ENCODE results near the gene SHOC2. TPM values are rescaled to one million over a fixed set of nuclear protein-coding genes. Genes with fewer than 3 reads are reported as not detected.

Gene SHOC2
- total and polyA plus RNA-seq, 2 of the 13 experiments (the other 11 are each of a cell fraction or from before 2014, with no cell fraction given): 8.6 to 25.5 TPM

- TF ChIP-seq STAT6 (CRISPR knock-in tag; IDR thresholded peaks at IDR 0.05; ENCODE audit: borderline replicate concordance) (no peak), SRSF9 (IDR thresholded peaks at IDR 0.05; ENCODE audit: borderline replicate concordance, insufficient read depth, low read depth, low read length, poor library complexity, severe bottlenecking) (no peak), PAX8 (CRISPR knock-in tag; IDR thresholded peaks at IDR 0.05; ENCODE audit: borderline replicate concordance) (no peak)
Measured at GRCh38 chr10:110951381-110951780, 32.0 kb downstream of the SHOC2 start (continued).

DNA sequence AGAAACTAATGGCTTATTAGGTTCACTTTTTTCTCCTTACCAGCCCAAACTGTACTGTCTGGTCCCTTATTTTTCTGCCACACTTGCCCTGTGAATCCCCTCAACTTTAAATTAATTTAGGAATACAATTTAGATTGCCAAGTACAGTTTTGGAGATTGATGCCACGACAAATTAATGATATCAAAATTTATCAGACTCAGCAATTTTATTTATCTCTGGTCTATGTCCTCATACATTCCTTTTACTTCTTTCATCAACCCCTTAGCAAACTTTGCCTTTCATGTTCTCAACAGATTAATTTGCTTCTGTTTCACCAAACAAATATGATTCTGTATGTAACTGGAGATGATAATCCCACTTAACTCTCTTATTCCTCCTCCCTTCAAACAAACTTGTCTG, 38.2 kb downstream of the SHOC2 start:
- Histone ChIP-seq H3K36me3 (replicated peaks in 1 of 2; ENCODE audit: control insufficient read depth in 1 of 2, insufficient read depth in 2 of 2, low read length in 2 of 2) (no peaks in the 10 kb centered on the region), H3K4me2 (ENCODE audit: low read depth, low read length) (no peak overlapping the region), H3K9ac (ENCODE audit: insufficient read depth, low read depth, low read length) (no peak overlapping the region), H3K9me3 (ENCODE audit: low read length) (no peaks in the 10 kb centered on the region), H3K4me3 (replicated peaks in 1 of 3; ENCODE audit: insufficient read depth in 1 of 3, low read depth in 2 of 3, low read length in 3 of 3) (no peak overlapping the region), H3K4me1 (ENCODE audit: insufficient read depth, low read length) (no peaks in the 10 kb centered on the region), H2AFZ (ENCODE audit: low read length) (no peak overlapping the region), H3K27me3 (ENCODE audit: control insufficient read depth in 1 of 2, insufficient read depth in 2 of 2, low read length in 2 of 2) (no peaks in the 10 kb centered on the region), H3K27ac (ENCODE audit: extremely low read length, insufficient read depth, low read length) (no peak overlapping the region), H3K79me2 (ENCODE audit: insufficient read depth, low read length) (peaks cover 25% of the 10 kb centered on the region), H4K20me1 (ENCODE audit: insufficient read depth, low read length) (peaks cover 6% of the 10 kb centered on the region; the same call in 1 of the 2 replicates)
- BruUV-seq (replicated peaks): no TSS peak
- no peak for ATAC-seq
- intact Hi-C loops (cut with micrococcal nuclease; ENCODE audit: unreplicated experiment) (no loop called here), in situ Hi-C loops (cut with HindIII; ENCODE audit: extremely low pct_ligation_motif_present, low pct_unique_long_range_greater_than_20kb) (no loop called here)
- POLR2A ChIA-PET: no interaction called here
- DNase-seq (ENCODE audit: low spot score): no peak
- no peak for FAIRE-seq
- no peak for TF ChIP-seq ZNF275 (CRISPR knock-in tag; IDR thresholded peaks at IDR 0.05; ENCODE audit: borderline replicate concordance)
- TF ChIP-seq ATM (IDR thresholded peaks at IDR 0.05; ENCODE audit: borderline replicate concordance): no peak
- TF ChIP-seq ERF (CRISPR knock-in tag; IDR thresholded peaks at IDR 0.05): no peak
- no peak for TF ChIP-seq HIVEP1 (CRISPR knock-in tag; IDR thresholded peaks at IDR 0.05)
- no peak for TF ChIP-seq ZNF230 (CRISPR knock-in tag; IDR thresholded peaks at IDR 0.05)
- no peak for TF ChIP-seq ATF7 (IDR thresholded peaks at IDR 0.05)
- TF ChIP-seq ATF7 (CRISPR knock-in tag; IDR thresholded peaks at IDR 0.05): no peak
- no peak for TF ChIP-seq ZSCAN25 (CRISPR knock-in tag; IDR thresholded peaks at IDR 0.05)
- TF ChIP-seq ZNF207 (IDR thresholded peaks at IDR 0.05; ENCODE audit: borderline replicate concordance): no peak
- peak; percentile 89 for TF ChIP-seq MAFF (IDR thresholded peaks at IDR 0.05; ENCODE audit: low read depth, low read length)
- TF ChIP-seq MAFK (conservative IDR thresholded peaks at IDR 0.05 in 1 of 2, IDR thresholded peaks at IDR 0.05 in 1 of 2; ENCODE audit: low read length in 2 of 2): peak; percentile 79 to 91
- TF ChIP-seq ELF1 (CRISPR knock-in tag; IDR thresholded peaks at IDR 0.05): no peak
- TF ChIP-seq ZNF468 (CRISPR knock-in tag; IDR thresholded peaks at IDR 0.05): no peak
- no peak for TF ChIP-seq PCBP1 (IDR thresholded peaks at IDR 0.05; ENCODE audit: borderline replicate concordance, low read depth, low read length)
- TF ChIP-seq ZNF883 (CRISPR knock-in tag; IDR thresholded peaks at IDR 0.05; ENCODE audit: not compliant biosample characterization): no peak
- TF ChIP-seq, protein P1, sequence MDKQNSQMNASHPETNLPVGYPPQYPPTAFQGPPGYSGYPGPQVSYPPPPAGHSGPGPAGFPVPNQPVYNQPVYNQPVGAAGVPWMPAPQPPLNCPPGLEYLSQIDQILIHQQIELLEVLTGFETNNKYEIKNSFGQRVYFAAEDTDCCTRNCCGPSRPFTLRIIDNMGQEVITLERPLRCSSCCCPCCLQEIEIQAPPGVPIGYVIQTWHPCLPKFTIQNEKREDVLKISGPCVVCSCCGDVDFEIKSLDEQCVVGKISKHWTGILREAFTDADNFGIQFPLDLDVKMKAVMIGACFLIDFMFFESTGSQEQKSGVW (CRISPR knock-in tag; IDR thresholded peaks at IDR 0.05; ENCODE audit: borderline replicate concordance): no peak
- CTCF ChIA-PET (ENCODE audit: low intra/inter-chr PET ratio, low total read pairs): no interaction called here
- WGBS (ENCODE audit: low lambda C conversion rate): 100% methylated on average over 1 of the region's 1 CpG
